Neural crest cell (in vitro differentiated cells): ENCODE data around the gene VASH1. TPM values are rescaled to one million over a fixed set of nuclear protein-coding genes. Genes with fewer than 3 reads are reported as not detected.

ENCODE experiments used
- DNase-seq: peaks from one replicate; pipeline ENCODE4 v3.0.0; 2021; ENCODE audit warnings: low read depth, mixed read lengths, low spot score
- H3K27ac Mint-ChIP-seq: one replicate; pipeline ENCODE4 v1.8.0; 2021; ENCODE audit warnings: mild to moderate bottlenecking, mixed read lengths; ENCODE audit not compliant: unreplicated experiment
- H3K27me3 Mint-ChIP-seq: 2 replicates; pipeline ENCODE4 v1.8.0; 2021; ENCODE audit warnings: low read depth, mild to moderate bottlenecking, mixed read lengths
- H3K36me3 Mint-ChIP-seq: 2 replicates; pipeline ENCODE4 v1.8.0; 2021; ENCODE audit warnings: low read depth, mild to moderate bottlenecking, mixed read lengths
- H3K4me1 Mint-ChIP-seq: 2 replicates; pipeline ENCODE4 v1.8.0; 2021; ENCODE audit warnings: mixed read lengths
- H3K4me3 Mint-ChIP-seq: one replicate; pipeline ENCODE4 v1.8.0; 2021; ENCODE audit warnings: mild to moderate bottlenecking, mixed read lengths
- H3K9me3 Mint-ChIP-seq: 2 replicates; pipeline ENCODE4 v1.8.0; 2021; ENCODE audit warnings: mixed read lengths
- total RNA-seq: library from RNA; stranded (reverse); gene quantifications from 2 replicates; pipeline ENCODE4 v1.2.1, GENCODE V29; 2021
- TF ChIP-seq, protein P1 (sequence below): fragments of 200-600 bp; sonication (generic); conservative IDR thresholded peaks from 2 replicates; pipeline ENCODE4 v1.5.0; 2021; ENCODE audit warnings: antibody characterized with exemption, mild to moderate bottlenecking

Gene VASH1
- total RNA-seq, 1 donor from 2014 or later = 72.0 TPM

DNA sequence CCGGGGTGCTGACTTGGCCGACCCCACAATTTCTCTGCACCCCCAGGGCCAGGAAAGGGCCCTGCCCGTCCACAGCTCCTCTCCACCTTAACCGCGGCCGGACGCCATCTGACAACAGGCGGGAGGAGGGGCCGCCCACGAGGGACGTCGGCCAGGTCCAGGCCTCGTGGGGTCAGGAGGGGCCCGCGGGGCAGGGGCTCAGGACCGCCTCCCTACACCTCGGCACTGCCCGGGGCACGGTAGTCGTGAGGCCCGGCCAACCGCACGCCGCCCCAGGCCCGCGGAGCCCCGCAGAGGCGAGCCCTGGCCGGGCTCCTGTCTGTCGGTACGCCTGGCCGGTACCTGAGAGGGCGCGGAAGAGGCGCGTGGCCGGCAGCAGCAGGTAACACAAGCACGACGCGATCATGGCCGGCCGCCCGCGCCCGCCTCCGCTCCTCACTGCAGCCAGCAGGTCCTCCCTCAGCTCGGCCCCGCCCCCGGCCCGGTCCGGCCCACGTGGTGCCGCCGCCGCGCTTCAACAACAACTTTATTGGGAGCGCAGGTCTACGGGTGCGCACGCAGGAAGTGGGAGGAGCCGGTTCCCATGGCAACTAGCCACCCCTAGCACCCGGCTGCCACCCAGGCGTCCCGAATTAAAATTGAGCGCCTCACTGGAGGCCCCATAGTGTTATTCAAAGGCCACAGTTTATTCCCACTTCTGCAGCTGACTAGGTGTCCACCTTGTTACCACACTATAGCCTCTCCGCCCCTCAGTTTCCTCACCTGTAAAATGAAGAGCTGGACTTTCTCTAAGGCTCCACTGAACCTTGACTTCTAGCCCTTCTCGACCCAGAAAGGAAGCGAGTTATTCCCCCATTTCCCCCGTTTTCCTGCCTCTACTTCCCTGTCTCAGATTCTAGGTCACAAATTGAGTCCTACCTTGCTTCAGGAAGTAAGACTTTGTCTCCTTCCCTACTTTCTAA is 51.4 kb downstream of the VASH1 start, which contains the start of gene ANGEL1:
Gene ANGEL1, minus strand, starts transcription at position 461 of the 962 bp plus-strand sequence. Its CDS starts 55 bp downstream, at position 406.
- Mint-ChIP-seq H3K36me3 (peaks cover 4% of the 10 kb centered on the region), H3K27me3 (no peaks in the 10 kb centered on the region), H3K9me3 (no peaks in the 10 kb centered on the region), H3K4me1 (peaks cover 30% of the 10 kb centered on the region), H3K27ac (peak within 1 kb of the TSS; percentile 58), H3K4me3 (peak within 1 kb of the TSS; percentile 96)
- peak; percentile 96 for DNase-seq
- TF ChIP-seq, protein P1, sequence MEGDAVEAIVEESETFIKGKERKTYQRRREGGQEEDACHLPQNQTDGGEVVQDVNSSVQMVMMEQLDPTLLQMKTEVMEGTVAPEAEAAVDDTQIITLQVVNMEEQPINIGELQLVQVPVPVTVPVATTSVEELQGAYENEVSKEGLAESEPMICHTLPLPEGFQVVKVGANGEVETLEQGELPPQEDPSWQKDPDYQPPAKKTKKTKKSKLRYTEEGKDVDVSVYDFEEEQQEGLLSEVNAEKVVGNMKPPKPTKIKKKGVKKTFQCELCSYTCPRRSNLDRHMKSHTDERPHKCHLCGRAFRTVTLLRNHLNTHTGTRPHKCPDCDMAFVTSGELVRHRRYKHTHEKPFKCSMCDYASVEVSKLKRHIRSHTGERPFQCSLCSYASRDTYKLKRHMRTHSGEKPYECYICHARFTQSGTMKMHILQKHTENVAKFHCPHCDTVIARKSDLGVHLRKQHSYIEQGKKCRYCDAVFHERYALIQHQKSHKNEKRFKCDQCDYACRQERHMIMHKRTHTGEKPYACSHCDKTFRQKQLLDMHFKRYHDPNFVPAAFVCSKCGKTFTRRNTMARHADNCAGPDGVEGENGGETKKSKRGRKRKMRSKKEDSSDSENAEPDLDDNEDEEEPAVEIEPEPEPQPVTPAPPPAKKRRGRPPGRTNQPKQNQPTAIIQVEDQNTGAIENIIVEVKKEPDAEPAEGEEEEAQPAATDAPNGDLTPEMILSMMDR = no peak

DNA sequence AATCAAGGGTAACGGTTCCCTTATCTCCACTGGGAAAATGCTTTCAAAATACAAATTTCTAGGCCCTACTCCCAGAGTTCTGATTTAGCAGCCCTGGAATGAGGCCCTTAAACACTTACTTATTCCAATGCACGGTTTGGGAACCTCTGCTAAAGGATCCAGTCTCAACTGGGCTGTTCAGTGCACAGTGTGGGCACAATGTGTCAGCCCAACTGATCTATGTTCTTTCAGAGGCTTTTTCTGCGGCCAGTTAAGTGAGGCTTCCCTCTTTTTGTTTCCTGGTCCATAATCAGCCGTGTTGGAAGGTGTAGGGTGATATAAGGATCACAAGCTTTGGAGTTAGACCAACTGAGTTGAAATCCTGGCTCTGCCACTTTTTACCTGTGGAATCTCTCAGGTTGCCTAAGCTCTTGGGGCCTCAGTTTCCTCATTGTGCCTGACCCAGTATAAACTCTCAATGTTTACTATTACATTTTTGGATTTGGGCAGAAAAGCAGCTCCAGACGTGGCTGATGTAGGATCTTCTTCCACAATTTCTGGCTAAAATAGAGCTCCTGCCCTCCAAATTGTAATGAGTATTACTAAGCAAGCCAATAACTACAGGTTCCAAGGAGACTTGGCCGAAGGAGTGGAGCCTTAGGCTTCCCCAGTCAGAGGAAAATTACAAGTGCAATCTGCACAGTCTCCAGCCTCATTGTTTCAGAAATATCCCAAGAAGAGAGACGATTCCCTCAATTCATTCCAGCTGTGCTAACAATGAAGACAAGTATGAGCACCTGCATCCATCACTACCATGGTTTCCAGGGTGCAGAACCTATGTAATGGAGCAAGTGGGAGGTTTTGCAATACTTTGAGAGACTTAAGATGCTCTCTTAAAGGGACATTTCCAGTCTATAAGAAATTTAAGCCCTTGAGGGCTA is 53.7 kb downstream of the VASH1 start:
- TF ChIP-seq, protein P1 = no peak
- no peak overlapping the region for H3K4me3 Mint-ChIP-seq
- no peak for DNase-seq
- no peaks in the 10 kb centered on the region for H3K27me3 Mint-ChIP-seq
- no peaks in the 10 kb centered on the region for H3K9me3 Mint-ChIP-seq
- no peaks in the 10 kb centered on the region for H3K36me3 Mint-ChIP-seq
- H3K4me1 Mint-ChIP-seq = peaks cover 24% of the 10 kb centered on the region
- no peak overlapping the region for H3K27ac Mint-ChIP-seq

DNA sequence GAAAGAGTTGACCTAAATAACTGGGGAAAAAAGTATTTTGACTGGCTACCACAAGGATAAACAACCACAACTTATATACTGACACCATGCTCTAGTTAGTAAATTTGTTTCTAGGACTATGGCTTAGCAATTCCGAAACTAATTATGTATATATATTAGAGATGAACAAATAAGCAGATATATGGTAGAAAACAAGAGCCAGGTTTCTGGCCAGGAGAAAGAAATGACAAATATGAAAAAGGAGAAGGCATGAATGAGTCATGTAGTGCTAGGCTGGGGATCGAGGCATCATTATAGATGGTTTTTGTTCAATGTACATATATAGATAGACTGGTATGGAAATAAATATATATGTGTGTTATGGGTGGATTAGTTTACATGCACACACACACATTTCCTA is 59.4 kb downstream of the VASH1 start:
- H3K4me3 Mint-ChIP-seq = no peak overlapping the region
- DNase-seq = no peak
- H3K27ac Mint-ChIP-seq = no peak overlapping the region
- no peaks in the 10 kb centered on the region for H3K9me3 Mint-ChIP-seq
- H3K36me3 Mint-ChIP-seq = no peaks in the 10 kb centered on the region
- TF ChIP-seq, protein P1 = no peak
- no peaks in the 10 kb centered on the region for H3K27me3 Mint-ChIP-seq
- H3K4me1 Mint-ChIP-seq = no peaks in the 10 kb centered on the region

DNA sequence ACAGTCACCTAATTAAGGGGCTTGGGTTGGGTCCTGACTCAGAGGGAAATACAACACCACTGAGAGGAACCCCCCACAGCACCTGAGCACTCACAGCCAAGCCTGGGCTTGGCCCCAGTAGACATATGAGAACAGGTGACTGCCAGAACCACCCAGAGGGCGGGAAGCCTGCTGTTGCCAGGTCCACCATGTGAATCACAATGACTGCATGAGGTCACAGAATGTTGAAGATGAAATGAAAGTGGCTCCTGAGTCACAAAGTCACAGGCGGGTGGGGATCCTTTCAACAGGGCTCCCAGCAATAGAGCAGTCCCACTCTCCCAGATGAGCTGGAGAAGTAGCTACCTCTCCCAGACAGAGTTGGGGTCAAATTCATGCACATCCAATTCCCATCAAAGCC is 64.9 kb downstream of the VASH1 start, which contains the start of gene LRRC74A:
Gene LRRC74A, plus strand, starts transcription at position 287 of the 400 bp plus-strand sequence. CDS start 290 bp downstream, outside the sequence.
- TF ChIP-seq, protein P1 = no peak
- H3K36me3 Mint-ChIP-seq = no peaks in the 10 kb centered on the region
- DNase-seq = no peak

DNA sequence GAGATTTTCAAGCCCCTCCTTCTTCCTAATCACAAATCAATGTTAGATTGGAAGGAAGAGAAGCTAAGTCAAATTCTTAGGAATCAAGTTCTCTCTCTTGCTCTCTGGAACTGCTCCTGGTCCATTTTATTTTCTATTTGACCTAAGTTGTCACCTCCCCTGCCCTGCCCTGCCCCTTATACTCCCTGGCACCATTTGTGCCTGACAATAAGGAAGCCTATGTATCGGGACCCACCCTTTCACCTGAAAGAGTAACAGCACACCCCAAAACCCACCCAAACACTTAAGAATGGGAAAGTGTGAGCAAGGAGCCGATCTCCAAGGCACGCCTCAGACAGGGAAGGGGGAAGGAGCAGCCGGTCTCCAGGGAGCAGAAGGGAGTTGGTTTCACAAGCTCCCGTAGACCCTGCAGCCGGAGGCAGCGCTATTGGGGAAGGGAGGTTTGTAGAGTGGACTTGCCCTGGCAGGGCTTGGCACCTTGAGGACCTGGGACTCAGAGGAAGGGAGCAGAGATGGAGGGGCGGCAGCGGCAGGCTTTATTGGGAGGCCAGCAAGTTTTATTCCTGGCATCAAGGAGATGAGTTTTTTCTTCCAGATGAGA is 66.5 kb downstream of the VASH1 start:
- H3K27ac Mint-ChIP-seq = peak overlapping the region; percentile 53

More for the DNA sequence above, 64.9 kb downstream of the VASH1 start, which contains the start of gene LRRC74A:
- Mint-ChIP-seq H3K27me3 (no peaks in the 10 kb centered on the region), H3K9me3 (no peaks in the 10 kb centered on the region), H3K27ac (no peak within 1 kb of the TSS), H3K4me3 (no peak within 1 kb of the TSS), H3K4me1 (peaks cover 34% of the 10 kb centered on the region)

More for the DNA sequence above, 66.5 kb downstream of the VASH1 start:
- DNase-seq = no peak
- no peaks in the 10 kb centered on the region for H3K9me3 Mint-ChIP-seq
- TF ChIP-seq, protein P1 = no peak
- H3K36me3 Mint-ChIP-seq = no peaks in the 10 kb centered on the region
- peaks cover 45% of the 10 kb centered on the region for H3K4me1 Mint-ChIP-seq
- H3K4me3 Mint-ChIP-seq = no peak overlapping the region
- H3K27me3 Mint-ChIP-seq = no peaks in the 10 kb centered on the region
